Thyroid gland (tissue), 4 donors: ENCODE data around the gene DBF4. TPM values are rescaled to one million over a fixed set of nuclear protein-coding genes. Genes with fewer than 3 reads are reported as not detected.
"Not testable (repeated sequence)": the region's sequence is repeated elsewhere in the genome, so short reads cannot be mapped to it uniquely, and the experiment has no call there.

Source experiments
- DNase-seq, 2 donors: peaks; one replicate each; pipeline ENCODE4 v3.0.0-alpha.2; 2019
- H3K27ac ChIP-seq, 3 donors: fragments of 200-600 bp; sonication (generic); 1 replicate in 2 of 3; 2 replicates in 1 of 3; pipeline ENCODE4 v1.5.1; 2016 to 2019; ENCODE audit warnings: mild to moderate bottlenecking in 1 of 3, moderate library complexity in 1 of 3
- H3K27me3 ChIP-seq: fragments of 200-600 bp; sonication (generic); one replicate; pipeline ENCODE4 v1.5.1; 2019
- H3K36me3 ChIP-seq, 2 donors: fragments of 200-600 bp; sonication (generic); one replicate each; pipeline ENCODE4 v1.5.1; 2016 to 2019
- H3K4me1 ChIP-seq, 2 donors: fragments of 200-600 bp; sonication (generic); one replicate each; pipeline ENCODE4 v1.5.1; 2017 to 2019
- H3K4me3 ChIP-seq, 3 donors: fragments of 200-600 bp; sonication (generic); replicated peaks in 1 of 3; 1 replicate in 2 of 3; 2 replicates in 1 of 3; pipeline ENCODE4 v1.5.1; 2016; ENCODE audit warnings: mild to moderate bottlenecking in 1 of 3
- H3K9me3 ChIP-seq: fragments of 200-600 bp; sonication (generic); one replicate; pipeline ENCODE4 v1.5.1; 2017
- POLR2A ChIP-seq, 2 donors: fragments of 450-650 bp; IDR thresholded peaks; one replicate each; pipeline ENCODE4 v1.6.1; 2017; ENCODE audit warnings: antibody characterized with exemption in 2 of 2, mild to moderate bottlenecking in 2 of 2, moderate library complexity in 1 of 2
- WGBS, 2 donors: methylation state at CpG; one replicate each; pipeline ENCODE4 v1.1.5; 2017; 5-methylcytosine and 5-hydroxymethylcytosine counted together
- intact Hi-C: fragments of 100-400 bp; cut with DNase I; formaldehyde crosslinking; loops from one replicate; pipeline ENCODE4 v1.15.1; 2023
- total RNA-seq, 4 donors: library from RNA; depleted of rRNA; stranded (reverse); fragments of >200 nt; gene quantifications; one replicate each; pipeline ENCODE4 v1.2.3, GENCODE V29; 2016
- TF ChIP-seq, protein P1 (sequence below), 6 experiments: fragments of 200-600 bp in 3 of 6; fragments of 450-650 bp in 3 of 6; sonication (generic) in 3 of 6; IDR thresholded peaks; one replicate each; pipeline ENCODE4 v1.5.1; 2016 to 2019; ENCODE audit warnings: antibody characterized with exemption in 6 of 6, mild to moderate bottlenecking in 2 of 6, inconsistent platforms in 1 of 6, moderate library complexity in 1 of 6

Gene DBF4
- total RNA-seq, 4 donors from 2014 or later: 8.8 to 21.1 (median 11.7) TPM

DNA sequence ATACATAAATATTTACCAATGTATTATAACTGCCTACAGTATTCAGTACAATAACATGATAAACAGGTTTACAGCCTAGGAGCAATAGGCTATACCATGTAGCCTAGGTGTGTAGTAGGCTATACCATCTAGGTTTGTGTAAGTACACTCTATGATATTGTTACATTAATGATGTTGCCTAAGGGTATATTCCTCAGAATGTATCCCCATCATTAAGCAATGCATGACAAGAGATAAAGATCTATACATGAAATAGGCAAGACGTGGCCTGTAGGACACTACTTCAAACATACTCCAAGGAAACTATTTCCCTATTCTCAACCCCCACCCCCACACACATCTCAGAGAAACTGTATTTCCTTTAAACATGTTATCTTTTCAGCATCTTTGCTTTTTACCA lies 42.4 kb downstream of the DBF4 start:
- intact Hi-C loops: no loop called here
- Histone ChIP-seq H3K27me3 (no peaks in the 10 kb centered on the region), H3K27ac (no peak overlapping the region), H3K4me1 (no peaks in the 10 kb centered on the region), H3K4me3 (no peak overlapping the region), H3K36me3 (no peaks in the 10 kb centered on the region), H3K9me3 (no peaks in the 10 kb centered on the region)
- DNase-seq: no peak
- TF ChIP-seq, protein P1, sequence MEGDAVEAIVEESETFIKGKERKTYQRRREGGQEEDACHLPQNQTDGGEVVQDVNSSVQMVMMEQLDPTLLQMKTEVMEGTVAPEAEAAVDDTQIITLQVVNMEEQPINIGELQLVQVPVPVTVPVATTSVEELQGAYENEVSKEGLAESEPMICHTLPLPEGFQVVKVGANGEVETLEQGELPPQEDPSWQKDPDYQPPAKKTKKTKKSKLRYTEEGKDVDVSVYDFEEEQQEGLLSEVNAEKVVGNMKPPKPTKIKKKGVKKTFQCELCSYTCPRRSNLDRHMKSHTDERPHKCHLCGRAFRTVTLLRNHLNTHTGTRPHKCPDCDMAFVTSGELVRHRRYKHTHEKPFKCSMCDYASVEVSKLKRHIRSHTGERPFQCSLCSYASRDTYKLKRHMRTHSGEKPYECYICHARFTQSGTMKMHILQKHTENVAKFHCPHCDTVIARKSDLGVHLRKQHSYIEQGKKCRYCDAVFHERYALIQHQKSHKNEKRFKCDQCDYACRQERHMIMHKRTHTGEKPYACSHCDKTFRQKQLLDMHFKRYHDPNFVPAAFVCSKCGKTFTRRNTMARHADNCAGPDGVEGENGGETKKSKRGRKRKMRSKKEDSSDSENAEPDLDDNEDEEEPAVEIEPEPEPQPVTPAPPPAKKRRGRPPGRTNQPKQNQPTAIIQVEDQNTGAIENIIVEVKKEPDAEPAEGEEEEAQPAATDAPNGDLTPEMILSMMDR (IDR thresholded peaks at IDR 0.05): no peak
- no peak for TF ChIP-seq POLR2A (IDR thresholded peaks at IDR 0.05)
- 76 to 86% methylated on average over 1 of the region's 1 CpG for WGBS, 2 donors

DNA sequence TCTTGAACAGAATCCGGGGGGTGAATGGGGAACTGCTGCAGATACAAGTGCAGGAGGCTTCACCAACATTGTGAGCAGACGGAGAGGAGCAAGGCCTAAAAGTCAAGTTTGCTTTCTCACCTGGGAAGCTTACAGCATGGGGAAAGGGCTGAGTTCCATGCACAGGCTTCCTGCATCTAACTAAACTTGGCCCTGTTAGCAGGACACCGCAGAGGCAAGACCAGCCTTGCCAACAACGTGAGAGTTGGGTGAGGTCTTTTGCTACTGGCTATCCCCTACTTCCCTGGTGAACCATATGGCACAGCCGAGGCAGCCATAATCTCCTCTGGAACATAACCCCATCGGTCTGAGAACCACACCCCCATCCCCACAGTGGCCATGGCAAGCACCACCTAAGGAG lies 43.6 kb downstream of the DBF4 start:
- no peaks in the 10 kb centered on the region for H3K36me3 ChIP-seq
- no peaks in the 10 kb centered on the region for H3K9me3 ChIP-seq
- H3K27me3 ChIP-seq: no peaks in the 10 kb centered on the region
- TF ChIP-seq POLR2A (IDR thresholded peaks at IDR 0.05): no peak
- TF ChIP-seq, protein P1 (IDR thresholded peaks at IDR 0.05): no peak
- no peak for DNase-seq
- intact Hi-C loops: no loop called here
- H3K27ac ChIP-seq: no peak overlapping the region
- H3K4me3 ChIP-seq: no peak overlapping the region
- H3K4me1 ChIP-seq: no peaks in the 10 kb centered on the region
- 91 to 94% methylated on average over 6 of the region's 6 CpGs for WGBS, 2 donors

DNA sequence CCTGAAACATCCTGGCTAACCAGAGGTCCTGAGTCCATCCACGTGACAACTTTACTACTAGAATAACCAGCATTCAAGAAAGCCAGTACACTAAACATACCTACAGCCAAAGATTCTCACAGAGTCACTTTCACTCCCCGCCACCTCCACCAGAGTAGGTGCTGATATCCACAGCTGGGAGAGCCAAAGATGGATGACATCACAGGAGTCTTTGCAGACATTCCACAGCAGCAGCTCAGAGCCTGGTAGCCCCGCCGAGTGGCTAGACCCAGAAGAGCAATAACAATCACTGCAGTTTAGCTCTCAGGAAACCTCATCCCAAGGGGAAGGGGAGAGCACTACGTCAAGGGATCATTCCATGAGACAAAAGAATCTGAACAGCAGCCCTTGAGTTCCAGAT lies 44.3 kb downstream of the DBF4 start:
- Histone ChIP-seq H3K4me3 (no peak overlapping the region), H3K9me3 (no peaks in the 10 kb centered on the region), H3K27me3 (no peaks in the 10 kb centered on the region), H3K27ac (no peak overlapping the region), H3K36me3 (no peaks in the 10 kb centered on the region), H3K4me1 (no peaks in the 10 kb centered on the region)
- no peak for TF ChIP-seq POLR2A (IDR thresholded peaks at IDR 0.05)
- TF ChIP-seq, protein P1 (IDR thresholded peaks at IDR 0.05): no peak
- 78 to 87% methylated on average over 5 of the region's 5 CpGs for WGBS, 2 donors
- intact Hi-C loops: no loop called here
- DNase-seq: no peak

DNA sequence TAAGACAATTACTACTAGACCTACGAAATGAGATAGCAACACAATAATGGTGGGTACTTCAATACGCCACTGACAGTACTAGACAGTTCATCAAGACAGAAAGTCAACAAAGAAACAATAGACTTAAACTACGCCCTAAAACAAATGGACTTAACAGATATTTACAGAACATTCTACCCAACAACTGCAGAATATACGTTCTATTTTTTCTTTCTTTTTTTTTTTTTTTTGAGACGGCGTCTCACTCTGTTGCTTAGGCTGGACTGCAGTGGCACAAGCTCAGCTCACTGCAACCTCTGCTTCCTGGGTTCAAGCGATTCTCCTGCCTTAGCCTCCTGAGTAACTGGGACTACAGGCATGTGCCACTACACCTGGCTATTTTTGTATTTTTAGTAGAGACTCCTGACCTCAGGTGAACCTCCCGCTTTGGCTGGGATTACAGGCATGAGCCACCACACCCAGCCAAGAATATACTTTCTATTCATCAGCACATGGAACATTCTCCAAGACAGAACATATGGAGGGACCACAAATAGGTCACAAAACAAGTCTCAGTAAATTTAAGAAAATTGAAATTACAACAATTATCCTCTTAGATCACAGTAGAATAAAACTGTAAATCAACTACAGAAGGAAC lies 46.6 kb downstream of the DBF4 start:
- H3K4me3 ChIP-seq, H3K4me1 ChIP-seq, H3K27ac ChIP-seq, DNase-seq, intact Hi-C loops, H3K27me3 ChIP-seq, H3K36me3 ChIP-seq, H3K9me3 ChIP-seq: not testable (repeated sequence)
- 94% methylated on average over 8 of the region's 8 CpGs for WGBS, 2 donors

DNA sequence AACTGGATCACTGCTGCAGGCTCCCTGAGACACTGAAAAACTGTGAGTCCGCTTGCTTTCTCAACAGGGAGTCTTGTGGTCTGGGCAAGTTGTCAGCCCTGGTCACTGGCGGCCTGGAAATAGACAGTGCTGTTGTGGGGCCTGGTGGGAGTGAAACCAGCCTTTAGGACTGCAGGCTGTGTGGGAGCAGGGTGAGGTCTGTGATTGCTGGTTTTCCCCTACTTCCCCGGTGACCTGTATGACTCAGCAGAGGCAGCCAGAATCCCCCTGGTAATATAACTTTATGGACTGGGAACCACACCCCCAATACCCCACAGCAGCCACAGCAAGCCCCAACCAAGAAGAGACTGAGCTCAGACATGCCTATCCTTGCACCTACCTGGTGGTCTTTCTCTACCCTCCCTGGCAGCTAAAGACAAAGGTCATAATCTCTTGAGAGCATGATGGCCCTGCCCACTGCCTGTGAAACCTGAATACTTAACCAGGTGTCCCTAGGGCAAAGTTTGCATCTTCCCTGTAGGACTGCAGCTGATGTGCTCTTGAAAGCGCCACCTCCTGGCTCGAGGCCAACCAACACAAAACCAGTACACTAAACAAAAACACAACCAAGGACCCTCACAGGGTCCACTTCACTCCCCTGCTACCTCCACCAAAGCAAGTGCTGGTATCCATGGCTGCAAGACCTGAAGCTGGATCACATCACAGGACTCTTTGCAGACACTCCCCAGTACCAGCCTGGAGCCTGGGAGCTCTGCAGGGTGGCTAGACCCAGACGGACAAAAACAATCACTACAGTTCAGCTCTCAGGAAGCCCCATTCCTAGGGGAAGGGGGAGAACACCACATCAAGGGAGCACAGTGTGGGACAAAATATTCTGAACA lies 50.5 kb downstream of the DBF4 start:
- H3K4me1 ChIP-seq: no peaks in the 10 kb centered on the region
- no peak overlapping the region for H3K4me3 ChIP-seq
- no peaks in the 10 kb centered on the region for H3K27me3 ChIP-seq
- intact Hi-C loops: no loop called here
- DNase-seq: no peak
- no peaks in the 10 kb centered on the region for H3K9me3 ChIP-seq
- WGBS, 2 donors: 38 to 47% methylated on average over 3 to 6 of the region's 6 CpGs
- no peaks in the 10 kb centered on the region for H3K36me3 ChIP-seq
- H3K27ac ChIP-seq: no peak overlapping the region
- TF ChIP-seq, protein P1 (IDR thresholded peaks at IDR 0.05): no peak
- TF ChIP-seq POLR2A (IDR thresholded peaks at IDR 0.05): no peak
